SK-N-SH (cell line): Measurements from ENCODE around the gene FHIP2A.

ENCODE experiments used
- MXI1 ChIP-seq: IDR thresholded peaks from 2 replicates; pipeline ENCODE4 v1.6.1; 2012; ENCODE audit warnings: mild to moderate bottlenecking, low read depth, low read length, improper control_type of control experiment
- RAD21 ChIP-seq: IDR thresholded peaks from 2 replicates; pipeline ENCODE4 v1.6.1; 2012; ENCODE audit warnings: mild to moderate bottlenecking, low read length
- TF ChIP-seq, protein P1 (sequence below): fragments of 200-600 bp; sonication (generic); IDR thresholded peaks from 2 replicates; pipeline ENCODE4 v1.6.1; 2017; ENCODE audit warnings: antibody characterized with exemption, mild to moderate bottlenecking, moderate library complexity

DNA sequence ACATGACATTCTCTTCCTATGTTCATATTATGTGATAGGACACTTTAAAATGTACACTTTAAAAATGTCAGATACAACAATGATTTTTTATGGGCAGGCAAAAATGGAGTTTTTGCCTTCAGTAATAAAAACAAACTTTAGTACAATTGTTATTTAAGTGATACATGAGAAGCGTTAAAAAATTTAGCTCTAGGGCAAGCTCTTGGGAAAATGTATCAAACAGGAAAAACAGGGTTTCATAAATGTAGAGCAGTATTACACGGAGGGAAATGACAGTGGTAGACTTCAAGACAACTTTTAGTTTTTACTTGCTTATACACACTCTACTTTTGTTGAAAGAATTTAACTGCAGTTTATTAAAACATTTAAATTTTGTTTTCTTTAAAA is 1.5 kb downstream of the FHIP2A start:
- TF ChIP-seq MXI1 (no peak), RAD21 (no peak)
- TF ChIP-seq, protein P1, sequence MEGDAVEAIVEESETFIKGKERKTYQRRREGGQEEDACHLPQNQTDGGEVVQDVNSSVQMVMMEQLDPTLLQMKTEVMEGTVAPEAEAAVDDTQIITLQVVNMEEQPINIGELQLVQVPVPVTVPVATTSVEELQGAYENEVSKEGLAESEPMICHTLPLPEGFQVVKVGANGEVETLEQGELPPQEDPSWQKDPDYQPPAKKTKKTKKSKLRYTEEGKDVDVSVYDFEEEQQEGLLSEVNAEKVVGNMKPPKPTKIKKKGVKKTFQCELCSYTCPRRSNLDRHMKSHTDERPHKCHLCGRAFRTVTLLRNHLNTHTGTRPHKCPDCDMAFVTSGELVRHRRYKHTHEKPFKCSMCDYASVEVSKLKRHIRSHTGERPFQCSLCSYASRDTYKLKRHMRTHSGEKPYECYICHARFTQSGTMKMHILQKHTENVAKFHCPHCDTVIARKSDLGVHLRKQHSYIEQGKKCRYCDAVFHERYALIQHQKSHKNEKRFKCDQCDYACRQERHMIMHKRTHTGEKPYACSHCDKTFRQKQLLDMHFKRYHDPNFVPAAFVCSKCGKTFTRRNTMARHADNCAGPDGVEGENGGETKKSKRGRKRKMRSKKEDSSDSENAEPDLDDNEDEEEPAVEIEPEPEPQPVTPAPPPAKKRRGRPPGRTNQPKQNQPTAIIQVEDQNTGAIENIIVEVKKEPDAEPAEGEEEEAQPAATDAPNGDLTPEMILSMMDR, result no peak
